DND-41 (cell line): ENCODE results near the gene USPL1.

ENCODE experiments used
- ATAC-seq: fragments of 200-7000 bp; cut with Tn5 transposase; 3 replicates; pipeline ENCODE4 v1.9.1; 2021; ENCODE audit warnings: low read depth; ENCODE audit not compliant: insufficient read depth
- DNase-seq: peaks from one replicate; pipeline ENCODE4 v3.0.0-alpha.2; 2020
- H2AFZ ChIP-seq: 2 replicates; pipeline ENCODE4 v1.6.0; 2012; ENCODE audit warnings: low read depth, low read length
- H3K27ac ChIP-seq: 2 replicates; pipeline ENCODE4 v1.5.1; 2012; ENCODE audit warnings: low read length, inconsistent platforms
- H3K27me3 ChIP-seq: fragments of 200-600 bp; sonication (generic); 2 replicates; pipeline ENCODE4 v1.6.0; 2012; ENCODE audit warnings: low read length, mild to moderate bottlenecking, inconsistent platforms; ENCODE audit not compliant: insufficient read depth, poor library complexity
- H3K36me3 ChIP-seq: 2 replicates; pipeline ENCODE4 v1.5.1; 2012; ENCODE audit warnings: low read length, inconsistent platforms; ENCODE audit not compliant: insufficient read depth
- H3K4me1 ChIP-seq: 2 replicates; pipeline ENCODE4 v1.5.1; 2012; ENCODE audit warnings: mild to moderate bottlenecking, low read length; ENCODE audit not compliant: insufficient read depth
- H3K4me2 ChIP-seq: 2 replicates; pipeline ENCODE4 v1.6.0; 2012; ENCODE audit warnings: mild to moderate bottlenecking, moderate library complexity, low read length, inconsistent platforms; ENCODE audit not compliant: insufficient read depth
- H3K4me3 ChIP-seq, 2 experiments: fragments of 200-600 bp in 1 of 2; shearing (Covaris generic) in 1 of 2; 2 replicates each; pipeline ENCODE4 v1.5.1; 2012 to 2016; ENCODE audit warnings: inconsistent platforms in 2 of 2, low read length in 2 of 2, mild to moderate bottlenecking in 2 of 2, low read depth in 1 of 2, moderate library complexity in 1 of 2
- H3K79me2 ChIP-seq: 2 replicates; pipeline ENCODE4 v1.6.0; 2012; ENCODE audit warnings: low read length, inconsistent platforms; ENCODE audit not compliant: insufficient read depth
- H3K9ac ChIP-seq: 2 replicates; pipeline ENCODE4 v1.6.0; 2012; ENCODE audit warnings: low read depth, mild to moderate bottlenecking, inconsistent platforms, low read length, moderate library complexity
- H3K9me3 ChIP-seq: 2 replicates; pipeline ENCODE4 v1.5.1; 2012; ENCODE audit warnings: low read length, moderate library complexity, mild to moderate bottlenecking, inconsistent platforms; ENCODE audit not compliant: insufficient read depth, severe bottlenecking
- H4K20me1 ChIP-seq: 2 replicates; pipeline ENCODE4 v1.6.0; 2012; ENCODE audit warnings: low read length; ENCODE audit not compliant: insufficient read depth
- EZH2 ChIP-seq: IDR thresholded peaks from 3 replicates; pipeline ENCODE4 v1.6.1; 2012; ENCODE audit warnings: borderline replicate concordance, low read depth, mild to moderate bottlenecking, moderate library complexity, low read length, inconsistent platforms; ENCODE audit not compliant: severe bottlenecking
- TF ChIP-seq, protein P1 (sequence below): IDR thresholded peaks from 2 replicates; pipeline ENCODE4 v1.5.1; 2012; ENCODE audit warnings: borderline replicate concordance, low read length, moderate library complexity, mild to moderate bottlenecking; ENCODE audit not compliant: poor library complexity, severe bottlenecking; ENCODE audit errors: extremely low read depth

USPL1 gene

DNA sequence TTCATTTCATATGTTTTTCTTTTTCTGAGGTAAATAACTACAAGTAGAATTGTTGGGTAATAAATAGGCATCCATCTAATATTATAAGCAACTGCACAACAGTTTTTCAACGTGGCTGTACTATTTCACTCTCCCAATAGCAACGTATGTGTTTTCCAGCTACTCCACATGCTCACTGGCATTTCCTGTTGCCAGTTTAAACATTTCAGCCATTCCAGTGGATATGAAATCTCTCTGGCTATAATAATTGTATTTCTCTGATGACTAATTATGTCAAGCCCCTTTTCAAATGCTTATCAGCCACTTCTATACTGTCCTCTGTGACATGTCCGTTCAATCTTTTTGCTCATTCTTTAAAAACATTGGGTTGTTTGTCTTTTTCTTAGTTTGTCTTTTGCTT lies 90.8 kb downstream of the USPL1 start:
- DNase-seq (no peak), ATAC-seq (no peak)
- no peaks in the 10 kb centered on the region for H3K27me3 ChIP-seq
- H4K20me1 ChIP-seq, result no peaks in the 10 kb centered on the region
- no peak for TF ChIP-seq EZH2
- TF ChIP-seq, protein P1, sequence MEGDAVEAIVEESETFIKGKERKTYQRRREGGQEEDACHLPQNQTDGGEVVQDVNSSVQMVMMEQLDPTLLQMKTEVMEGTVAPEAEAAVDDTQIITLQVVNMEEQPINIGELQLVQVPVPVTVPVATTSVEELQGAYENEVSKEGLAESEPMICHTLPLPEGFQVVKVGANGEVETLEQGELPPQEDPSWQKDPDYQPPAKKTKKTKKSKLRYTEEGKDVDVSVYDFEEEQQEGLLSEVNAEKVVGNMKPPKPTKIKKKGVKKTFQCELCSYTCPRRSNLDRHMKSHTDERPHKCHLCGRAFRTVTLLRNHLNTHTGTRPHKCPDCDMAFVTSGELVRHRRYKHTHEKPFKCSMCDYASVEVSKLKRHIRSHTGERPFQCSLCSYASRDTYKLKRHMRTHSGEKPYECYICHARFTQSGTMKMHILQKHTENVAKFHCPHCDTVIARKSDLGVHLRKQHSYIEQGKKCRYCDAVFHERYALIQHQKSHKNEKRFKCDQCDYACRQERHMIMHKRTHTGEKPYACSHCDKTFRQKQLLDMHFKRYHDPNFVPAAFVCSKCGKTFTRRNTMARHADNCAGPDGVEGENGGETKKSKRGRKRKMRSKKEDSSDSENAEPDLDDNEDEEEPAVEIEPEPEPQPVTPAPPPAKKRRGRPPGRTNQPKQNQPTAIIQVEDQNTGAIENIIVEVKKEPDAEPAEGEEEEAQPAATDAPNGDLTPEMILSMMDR, result no peak
- no peaks in the 10 kb centered on the region for H3K36me3 ChIP-seq
- no peak overlapping the region for H3K4me2 ChIP-seq
- no peaks in the 10 kb centered on the region for H3K4me1 ChIP-seq
- no peaks in the 10 kb centered on the region for H3K9me3 ChIP-seq
- H3K27ac ChIP-seq, result no peak overlapping the region
- no peaks in the 10 kb centered on the region for H3K79me2 ChIP-seq
- H3K4me3 ChIP-seq, result no peak overlapping the region
- no peak overlapping the region for H2AFZ ChIP-seq
- no peak overlapping the region for H3K9ac ChIP-seq
